ENCODE data around the gene MIB2. TPM values are rescaled to one million over a fixed set of nuclear protein-coding genes. Genes with fewer than 3 reads are reported as not detected.
"Not testable (repeated sequence)": the region's sequence is repeated elsewhere in the genome, so short reads cannot be mapped to it uniquely, and the experiment has no call there.

The MIB2 gene
- polyA plus RNA-seq, 1 of the 3 experiments (the other 2 are of a cell fraction), result 45.4 TPM

- CTCF ChIA-PET; H3K4me1 ChIP-seq (ENCODE audit: control insufficient read depth in 1 of 2, insufficient read depth in 2 of 2, low read depth in 1 of 2, low read length in 1 of 2); H3F3A ChIP-seq (replicated peaks; ENCODE audit: insufficient read depth); H2AFZ ChIP-seq (ENCODE audit: low read depth); H3K27ac ChIP-seq (ENCODE audit: low read depth in 2 of 2, low read length in 1 of 2); POLR2A ChIA-PET; H3K9me2 ChIP-seq; H3K9me3 ChIP-seq; H3K27me3 ChIP-seq (ENCODE audit: insufficient read depth); H4K20me1 ChIP-seq (ENCODE audit: insufficient read depth); H3K9ac ChIP-seq; H3K4me2 ChIP-seq; DNase-seq; H3K4me3 ChIP-seq (ENCODE audit: low read depth in 2 of 2, low read length in 1 of 2): not testable (repeated sequence)
- 91% methylated on average over 10 of the region's 21 CpGs for WGBS (ENCODE audit: low lambda C conversion rate)
- Histone ChIP-seq H3K79me2 (ENCODE audit: insufficient read depth) (peaks cover 26% of the 10 kb centered on the region), H3K36me3 (replicated peaks in 1 of 2; ENCODE audit: control insufficient read depth in 1 of 2, insufficient read depth in 2 of 2, low read length in 1 of 2) (peaks cover 0 to 20% of the 10 kb centered on the region in 2 experiments)
Observed at GRCh38 chr1:1674806-1675205, 59.5 kb downstream of the MIB2 start.

- peaks cover 0 to 18% of the 10 kb centered on the region in 2 experiments for H3K36me3 ChIP-seq (replicated peaks in 1 of 2; ENCODE audit: control insufficient read depth in 1 of 2, insufficient read depth in 2 of 2, low read length in 1 of 2)
- H3K79me2 ChIP-seq (ENCODE audit: insufficient read depth), result peaks cover 30% of the 10 kb centered on the region
- CTCF ChIA-PET; H4K20me1 ChIP-seq (ENCODE audit: insufficient read depth); H3K4me1 ChIP-seq (ENCODE audit: control insufficient read depth in 1 of 2, insufficient read depth in 2 of 2, low read depth in 1 of 2, low read length in 1 of 2); H3K9me2 ChIP-seq; H3K9ac ChIP-seq; H3K9me3 ChIP-seq; POLR2A ChIA-PET; DNase-seq; H3K4me2 ChIP-seq; H3F3A ChIP-seq (replicated peaks; ENCODE audit: insufficient read depth); H3K27ac ChIP-seq (ENCODE audit: low read depth in 2 of 2, low read length in 1 of 2); H2AFZ ChIP-seq (ENCODE audit: low read depth); H3K4me3 ChIP-seq (ENCODE audit: low read depth in 2 of 2, low read length in 1 of 2); H3K27me3 ChIP-seq (ENCODE audit: insufficient read depth): not testable (repeated sequence)
- WGBS (ENCODE audit: low lambda C conversion rate), result 93% methylated on average over 8 of the region's 18 CpGs
Observed at GRCh38 chr1:1675218-1675617, 59.9 kb downstream of the MIB2 start.

GRCh38 chr1:1676087-1676486 is 60.8 kb downstream of the MIB2 start:
- H2AFZ ChIP-seq (ENCODE audit: low read depth); H4K20me1 ChIP-seq (ENCODE audit: insufficient read depth); POLR2A ChIA-PET; H3K4me3 ChIP-seq (ENCODE audit: low read depth in 2 of 2, low read length in 1 of 2); H3K27ac ChIP-seq (ENCODE audit: low read depth in 2 of 2, low read length in 1 of 2); H3K4me2 ChIP-seq; CTCF ChIA-PET; DNase-seq; H3F3A ChIP-seq (replicated peaks; ENCODE audit: insufficient read depth); H3K9me3 ChIP-seq; H3K27me3 ChIP-seq (ENCODE audit: insufficient read depth); H3K4me1 ChIP-seq (ENCODE audit: control insufficient read depth in 1 of 2, insufficient read depth in 2 of 2, low read depth in 1 of 2, low read length in 1 of 2); H3K9me2 ChIP-seq; H3K9ac ChIP-seq: not testable (repeated sequence)
- H3K36me3 ChIP-seq (replicated peaks in 1 of 2; ENCODE audit: control insufficient read depth in 1 of 2, insufficient read depth in 2 of 2, low read length in 1 of 2), result peaks cover 0 to 13% of the 10 kb centered on the region in 2 experiments
- WGBS (ENCODE audit: low lambda C conversion rate), result 100% methylated on average over 1 of the region's 21 CpGs
- H3K79me2 ChIP-seq (ENCODE audit: insufficient read depth), result peaks cover 38% of the 10 kb centered on the region

GRCh38 chr1:1677718-1678580 is 62.6 kb downstream of the MIB2 start:
- no peaks in the 10 kb centered on the region for H3K36me3 ChIP-seq (replicated peaks in 1 of 2; ENCODE audit: control insufficient read depth in 1 of 2, insufficient read depth in 2 of 2, low read length in 1 of 2)
- DNase-seq, result peak; percentile 20
- H3K4me2 ChIP-seq, result no peak overlapping the region
- no peaks in the 10 kb centered on the region for H3K9me3 ChIP-seq
- no peak overlapping the region for H3K9ac ChIP-seq
- peaks cover 55% of the 10 kb centered on the region for H3K79me2 ChIP-seq (ENCODE audit: insufficient read depth)
- no peak overlapping the region for H3K27ac ChIP-seq (ENCODE audit: low read depth in 2 of 2, low read length in 1 of 2)
- ChIA-PET CTCF (interaction anchor here (1.0 to 1.3 kb wide), 2 partner anchors 12 to 94 kb away, joined by 4 to 7 read pairs; no protein-coding TSS in a partner anchor), POLR2A (no interaction called here)
- 0 out of 2 replicates have a peak, but pooled peaks cover 11% of the 10 kb centered on the region for H4K20me1 ChIP-seq (ENCODE audit: insufficient read depth)
- H3K4me1 ChIP-seq (ENCODE audit: control insufficient read depth in 1 of 2, insufficient read depth in 2 of 2, low read depth in 1 of 2, low read length in 1 of 2), result no peaks in the 10 kb centered on the region; a peak in 1 of 4 replicates
- no peaks in the 10 kb centered on the region for H3F3A ChIP-seq (replicated peaks; ENCODE audit: insufficient read depth)
- 96% methylated on average over 39 of the region's 39 CpGs for WGBS (ENCODE audit: low lambda C conversion rate)
- no peak overlapping the region for H3K4me3 ChIP-seq (ENCODE audit: low read depth in 2 of 2, low read length in 1 of 2)
- H3K27me3 ChIP-seq (ENCODE audit: insufficient read depth), result no peaks in the 10 kb centered on the region
- no peaks in the 10 kb centered on the region for H3K9me2 ChIP-seq
- no peak overlapping the region for H2AFZ ChIP-seq (ENCODE audit: low read depth)
- TF ChIP-seq FOXJ3 (CRISPR knock-in tag; IDR thresholded peaks at IDR 0.05) (no peak), TCF12 (IDR thresholded peaks at IDR 0.05) (no peak), GABPA (IDR thresholded peaks at IDR 0.05; ENCODE audit: low read depth) (no peak), RAD21 (IDR thresholded peaks at IDR 0.05; ENCODE audit: low read length) (no peak), PBX3 (IDR thresholded peaks at IDR 0.05) (no peak), REST (IDR thresholded peaks at IDR 0.05; ENCODE audit: low read depth, low read length) (no peak), NFIC (IDR thresholded peaks at IDR 0.05; ENCODE audit: borderline replicate concordance) (no peak), ELF1 (IDR thresholded peaks at IDR 0.05) (no peak), USF2 (IDR thresholded peaks at IDR 0.05; ENCODE audit: borderline replicate concordance, low read depth, low read length) (no peak), EP300 (IDR thresholded peaks at IDR 0.05; ENCODE audit: borderline replicate concordance in 1 of 2, low read depth in 1 of 2, low read length in 1 of 2) (no peak)

Data from SK-N-SH (cell line).